CD4-positive, alpha-beta T cell treated with Interleukin-1 beta for 1 hour (primary cell): ENCODE measurements around the gene CTDSPL.
"Not testable (repeated sequence)": the region's sequence is repeated elsewhere in the genome, so short reads cannot be mapped to it uniquely, and the experiment has no call there.

Experiments used
- DNase-seq, 2 donors: peaks; one replicate each; pipeline ENCODE4 v3.0.0-alpha.2; 2020 to 2022

CTDSPL gene

DNA sequence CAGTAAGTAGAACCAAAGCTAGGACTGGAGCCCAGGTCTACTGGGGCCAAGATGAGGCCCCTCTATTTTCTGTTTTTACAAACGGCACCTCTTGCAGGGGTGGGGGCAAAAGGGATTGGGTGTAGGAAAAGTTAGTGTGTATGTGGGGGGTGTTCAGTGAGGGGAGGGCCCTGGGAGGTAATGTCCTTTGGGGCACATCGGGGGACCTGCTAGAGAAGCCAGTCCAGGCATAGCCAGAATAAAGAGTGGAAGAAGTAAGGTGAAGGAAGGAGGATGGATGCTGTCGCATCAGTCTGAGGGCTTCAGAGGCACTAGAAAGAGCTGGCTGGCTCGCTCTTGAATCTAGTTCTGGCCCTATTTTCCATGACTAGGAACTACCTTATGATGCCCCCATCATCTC is 165.2 kb downstream of the CTDSPL start:
- DNase-seq: no peak

DNA sequence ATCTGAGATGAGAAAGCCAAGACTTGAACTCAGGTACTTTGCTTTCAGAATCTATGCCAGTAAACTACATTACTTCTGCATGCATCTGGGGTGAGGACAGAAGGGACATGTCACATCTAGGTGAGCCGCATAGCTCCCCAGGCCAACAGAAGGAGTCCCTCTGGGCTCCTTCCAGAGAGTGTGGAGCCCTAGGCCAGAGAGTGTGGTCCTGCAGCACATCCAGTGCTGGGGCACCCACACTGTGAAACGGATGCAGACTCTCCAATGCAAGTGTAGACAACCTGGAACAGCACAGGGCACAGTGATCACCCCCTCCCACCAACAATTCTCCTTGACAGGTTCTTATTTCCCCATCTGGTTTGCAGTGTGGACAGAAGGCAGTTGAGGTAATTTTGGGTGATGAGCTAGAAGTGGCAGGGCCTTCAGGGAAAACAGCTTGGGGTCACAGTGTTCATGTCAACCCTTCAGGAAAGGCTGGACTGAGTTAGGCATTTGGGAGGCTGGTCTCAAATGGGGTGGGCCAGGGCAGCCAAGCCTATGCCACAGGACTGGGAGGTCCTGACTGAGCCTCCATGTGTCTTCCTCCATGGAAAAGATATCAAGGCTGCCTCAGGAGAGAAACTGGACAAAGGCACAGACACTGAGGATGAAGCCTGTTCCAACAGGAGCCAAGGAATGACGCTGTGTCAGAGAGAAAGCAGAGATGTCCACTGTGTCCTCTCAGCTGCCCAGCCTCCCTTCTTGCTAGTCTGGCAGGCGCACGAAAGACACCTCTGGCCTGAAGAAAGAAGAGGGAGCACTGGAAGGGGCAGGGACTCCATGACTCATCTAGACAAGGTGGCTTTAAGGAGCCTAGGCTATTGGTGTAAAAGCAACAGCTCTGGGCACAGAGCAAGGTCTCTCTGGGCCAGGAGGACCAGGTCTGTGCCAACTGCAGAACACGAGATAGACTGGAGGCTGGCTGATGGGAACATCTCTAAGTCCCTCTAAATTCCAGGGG is 166.1 kb downstream of the CTDSPL start:
- DNase-seq: no peak

DNA sequence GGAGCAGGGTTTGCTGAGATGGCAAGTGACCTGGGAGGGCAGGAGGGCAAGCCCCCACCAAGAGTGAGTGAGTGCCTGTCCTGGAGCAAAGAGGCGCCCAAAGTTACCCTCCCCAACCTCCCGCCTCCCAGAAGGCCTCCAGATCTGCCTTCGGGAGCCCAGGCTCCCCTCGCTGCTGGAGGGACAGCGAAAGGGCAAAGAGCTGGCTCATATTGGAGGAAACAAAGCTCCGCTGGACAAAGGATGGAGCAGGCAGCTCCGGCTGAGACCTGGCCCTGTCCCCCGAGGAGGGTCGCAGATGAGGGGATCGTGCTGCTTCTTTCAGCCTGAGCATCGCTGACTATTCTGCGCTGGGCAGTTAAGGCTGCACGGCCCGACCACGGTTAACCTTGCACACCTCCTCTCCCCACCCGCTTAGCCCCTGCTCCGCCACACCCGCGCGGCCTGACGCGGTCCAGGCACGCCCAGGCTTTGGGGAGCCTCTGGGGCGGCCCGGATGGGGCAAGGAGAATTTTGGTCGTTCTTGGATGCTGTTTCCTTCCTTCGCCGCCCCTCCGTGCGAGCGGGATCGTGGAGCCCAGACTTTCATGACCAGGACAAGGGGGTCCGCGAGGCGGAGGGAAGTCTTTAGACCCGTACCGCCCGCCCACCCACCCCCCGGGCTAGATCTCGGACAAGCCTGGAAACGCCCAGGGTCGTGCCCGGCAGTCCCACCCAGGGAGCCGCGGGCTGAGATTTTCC is 167.1 kb downstream of the CTDSPL start:
- DNase-seq: no peak

DNA sequence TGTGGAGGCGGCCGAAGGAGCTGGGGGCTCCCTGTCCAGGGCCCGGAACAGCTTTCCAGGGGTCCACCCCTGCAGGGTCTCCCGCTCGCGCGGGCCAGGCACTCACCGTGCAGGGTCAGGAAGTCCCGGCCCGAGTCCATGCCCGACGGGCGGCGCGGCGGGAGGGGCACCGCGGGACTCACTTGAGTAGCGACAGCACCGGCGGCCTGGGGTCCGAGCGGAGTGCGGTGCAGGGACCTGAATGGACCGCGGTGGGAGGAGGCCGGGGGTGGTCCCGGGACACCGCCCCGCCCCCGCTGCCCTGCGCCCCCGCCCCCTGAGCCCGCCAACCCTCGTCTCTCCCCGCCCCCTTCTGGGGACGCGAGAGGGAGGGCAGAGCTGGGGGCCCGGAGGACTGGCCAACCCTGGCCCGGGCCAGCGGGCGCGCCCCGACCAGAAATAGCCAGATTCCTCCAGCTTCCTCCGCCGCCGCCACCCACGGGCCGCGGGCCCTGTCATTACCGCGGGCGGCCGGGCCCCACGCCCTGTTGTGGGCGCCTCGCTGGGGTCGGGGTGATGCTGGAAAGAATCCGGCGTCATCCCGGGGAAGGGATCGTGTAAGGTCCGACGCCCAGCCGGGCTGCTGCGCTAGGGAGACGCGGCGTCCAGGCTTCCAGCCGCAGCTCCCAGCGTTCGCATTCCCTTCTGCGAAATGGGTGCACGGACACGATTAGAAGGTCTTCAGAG is 167.9 kb downstream of the CTDSPL start, which contains the start of gene PLCD1:
Gene PLCD1 (minus strand): TSS at position 243 of the 726 bp plus-strand sequence. CDS start 103 bp downstream, at position 140.
- peak; percentile 51 to 66 for DNase-seq

DNA sequence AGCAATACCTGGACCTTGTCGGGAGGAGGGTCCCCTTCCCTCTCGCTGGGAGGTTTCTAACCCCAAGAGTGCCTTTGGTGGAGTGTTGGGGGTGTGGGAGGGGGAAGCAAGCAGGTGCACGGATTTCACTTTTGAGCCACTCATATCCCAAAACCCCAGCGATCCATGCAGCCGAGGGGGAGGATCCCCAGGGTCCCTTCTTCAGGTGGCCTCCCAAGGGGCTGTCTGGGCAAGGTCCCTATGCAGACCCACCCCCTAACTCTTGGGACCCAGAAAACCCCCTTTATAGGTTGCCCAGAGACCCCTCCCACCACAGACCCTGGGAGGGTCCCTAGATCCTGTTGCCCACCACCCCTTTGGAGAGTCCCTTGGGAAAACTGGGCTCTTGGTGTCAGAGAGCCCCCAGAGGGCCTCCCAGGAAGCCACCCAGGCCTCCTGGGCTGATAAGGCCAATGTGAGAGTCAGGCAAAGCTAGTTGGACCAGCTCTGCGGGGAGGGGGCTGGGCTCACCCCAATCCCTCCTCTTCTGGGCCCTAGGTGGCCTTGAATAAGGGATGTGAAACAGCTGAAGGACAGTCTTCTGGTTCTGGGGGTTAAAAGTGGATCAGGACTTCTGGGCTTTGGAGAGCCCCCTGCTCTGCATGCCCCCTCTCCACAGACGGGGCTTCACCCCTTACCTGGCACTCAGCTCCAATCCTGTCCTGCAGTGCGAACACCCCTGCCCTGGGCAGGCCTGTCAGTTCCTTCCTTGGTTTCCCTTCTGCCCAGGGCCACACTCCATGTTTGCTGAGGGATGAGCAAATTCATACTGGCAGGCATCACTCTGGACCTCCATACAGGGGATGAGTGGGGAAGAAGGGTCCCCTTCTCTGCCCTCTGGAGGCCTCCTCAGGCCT is 168.7 kb downstream of the CTDSPL start:
- DNase-seq: no peak

DNA sequence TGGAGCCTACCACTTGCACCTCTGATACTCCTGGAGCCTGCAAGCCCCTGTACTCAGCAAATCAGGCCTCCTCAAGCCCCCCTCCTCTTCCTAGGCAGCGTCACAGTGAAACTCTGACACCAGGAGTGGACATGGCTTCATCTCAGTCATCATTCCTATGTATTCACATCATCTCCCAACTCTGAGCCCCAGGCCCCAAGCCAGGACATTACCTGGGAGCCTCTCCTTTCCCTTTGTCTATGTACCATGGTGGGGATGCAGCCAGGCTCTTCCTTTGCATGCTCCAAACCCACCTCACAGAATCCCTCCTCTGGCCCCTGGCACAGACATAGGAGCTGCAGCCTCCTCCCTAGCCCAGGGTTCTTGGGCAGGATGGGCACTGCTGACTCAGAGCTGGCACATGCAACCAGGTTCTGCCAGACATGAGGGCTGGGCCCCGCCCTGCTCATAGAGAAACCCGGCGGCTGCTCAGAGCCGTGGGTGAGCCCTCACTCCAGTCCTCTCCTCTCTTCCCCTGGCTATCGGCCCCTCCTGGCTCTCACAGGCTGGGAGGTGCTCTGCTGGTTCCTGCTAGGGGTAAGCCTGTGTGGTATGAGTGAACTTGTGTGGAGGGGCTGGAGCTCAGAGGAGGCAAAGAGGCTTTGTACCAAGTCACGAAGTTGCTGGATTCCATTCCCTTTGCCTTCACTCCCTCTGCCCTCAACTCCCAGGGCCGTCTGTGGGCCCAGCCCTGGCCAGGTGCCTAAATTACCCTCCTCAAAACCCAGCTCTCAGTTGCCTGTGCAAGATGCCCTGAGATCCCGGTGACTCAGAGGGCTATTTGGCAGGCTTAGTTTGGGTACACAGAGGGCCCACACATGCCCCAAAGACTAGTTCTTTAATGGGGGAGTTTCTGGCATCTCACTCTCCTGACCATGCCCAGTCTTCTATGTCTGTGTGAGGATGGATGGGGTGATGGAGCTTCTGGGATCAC is 169.6 kb downstream of the CTDSPL start:
- peak; percentile 43 to 46 for DNase-seq

DNA sequence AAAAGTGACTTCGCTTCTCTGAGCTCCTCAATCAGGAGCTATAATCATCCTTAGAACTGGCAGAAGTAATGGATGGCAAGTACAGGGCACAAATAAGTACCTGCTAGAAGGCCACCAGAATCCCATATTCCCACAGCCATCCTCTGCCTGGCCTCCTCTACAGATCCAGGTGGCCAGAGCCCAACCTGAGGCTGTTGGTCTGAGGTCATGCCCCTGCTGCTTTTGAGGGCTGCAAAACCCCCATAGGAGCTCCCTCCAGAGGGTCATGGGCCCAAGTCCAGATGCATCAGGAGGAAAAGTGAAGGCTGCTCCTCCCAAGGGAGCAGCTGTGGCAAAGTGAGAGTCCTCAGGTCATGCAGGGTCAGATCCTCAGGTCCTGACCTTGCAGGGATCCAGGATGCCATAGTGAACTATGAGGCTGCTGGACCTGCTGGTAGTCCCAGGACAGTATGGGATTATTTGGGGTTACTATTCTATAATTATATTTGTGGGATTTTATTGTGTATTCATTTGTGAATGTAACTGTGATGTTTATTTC is 170.7 kb downstream of the CTDSPL start:
- DNase-seq: no peak

DNA sequence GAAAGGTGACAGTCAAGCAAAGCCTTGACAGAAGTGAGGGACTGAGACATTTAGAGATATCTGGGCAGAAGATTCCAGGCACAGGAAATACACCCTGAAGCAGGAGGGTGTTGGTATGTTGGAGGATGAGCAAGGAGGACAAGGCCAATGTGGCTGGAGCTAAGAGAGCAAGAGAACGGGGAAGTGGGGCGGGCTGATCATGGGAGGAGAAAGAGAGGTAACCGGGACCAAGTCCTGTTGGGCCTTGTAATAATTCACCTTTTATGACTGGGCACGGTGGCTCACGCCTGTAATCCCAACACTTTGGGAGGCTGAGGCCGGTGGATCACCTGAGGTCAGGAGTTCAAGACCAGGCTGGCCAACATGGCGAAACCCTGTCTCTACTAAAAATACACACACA is 171.9 kb downstream of the CTDSPL start:
- DNase-seq: not testable (repeated sequence)
